Measurements from ENCODE around the gene GPBP1L1.

GPBP1L1 gene

DNA sequence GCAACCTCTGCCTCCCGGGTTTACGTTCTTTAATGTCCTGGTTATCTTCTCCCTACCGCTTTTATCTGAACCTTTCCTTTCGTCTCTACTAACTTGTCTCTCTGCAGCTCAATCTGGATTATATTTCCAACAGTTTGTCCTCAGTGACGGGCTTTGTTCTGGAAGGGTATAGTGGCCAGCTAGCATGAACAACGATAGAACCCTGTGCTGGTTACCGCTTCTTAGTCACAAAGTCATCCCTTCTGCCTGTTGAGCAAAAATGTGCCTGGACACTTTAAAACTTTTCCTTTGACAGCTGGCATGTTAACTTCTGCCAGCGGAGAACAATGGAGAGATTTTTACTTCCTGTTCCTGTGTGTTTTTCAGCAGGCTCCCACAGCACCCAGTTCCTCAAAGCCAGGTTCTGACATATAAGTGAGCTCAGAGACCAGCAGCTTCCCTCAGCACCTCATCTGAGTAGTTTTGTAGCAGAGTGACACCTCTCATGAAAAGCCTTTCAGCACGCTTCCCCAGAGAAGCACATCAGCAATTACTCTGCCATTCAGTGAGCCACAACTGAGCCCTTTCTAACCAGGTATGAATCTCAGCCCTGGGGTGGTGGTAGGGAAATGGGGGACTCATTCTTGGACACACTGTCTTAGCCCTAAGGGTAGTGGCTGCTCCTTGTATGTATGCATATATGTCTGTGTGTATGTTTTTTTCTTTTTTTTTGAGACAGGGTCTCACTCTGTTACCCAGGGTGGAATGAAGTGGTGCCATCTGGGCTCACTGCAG lies 38.9 kb downstream of the GPBP1L1 start:
- DNase-seq (ENCODE audit: extremely low read depth, low read depth) = no peak
- TF ChIP-seq CTCF (IDR thresholded peaks at IDR 0.05; ENCODE audit: low read depth, low read length) = no peak

- no peak for DNase-seq (ENCODE audit: extremely low read depth, low read depth)
- TF ChIP-seq CTCF (IDR thresholded peaks at IDR 0.05; ENCODE audit: low read depth, low read length) = no peak
Observed at GRCh38 chr1:45644661-45645060, 41.7 kb downstream of the GPBP1L1 start.

- DNase-seq (ENCODE audit: extremely low read depth, low read depth) = no peak
- TF ChIP-seq CTCF (IDR thresholded peaks at IDR 0.05; ENCODE audit: low read depth, low read length) = no peak
Observed at GRCh38 chr1:45643978-45644377, 42.4 kb downstream of the GPBP1L1 start.

DNA sequence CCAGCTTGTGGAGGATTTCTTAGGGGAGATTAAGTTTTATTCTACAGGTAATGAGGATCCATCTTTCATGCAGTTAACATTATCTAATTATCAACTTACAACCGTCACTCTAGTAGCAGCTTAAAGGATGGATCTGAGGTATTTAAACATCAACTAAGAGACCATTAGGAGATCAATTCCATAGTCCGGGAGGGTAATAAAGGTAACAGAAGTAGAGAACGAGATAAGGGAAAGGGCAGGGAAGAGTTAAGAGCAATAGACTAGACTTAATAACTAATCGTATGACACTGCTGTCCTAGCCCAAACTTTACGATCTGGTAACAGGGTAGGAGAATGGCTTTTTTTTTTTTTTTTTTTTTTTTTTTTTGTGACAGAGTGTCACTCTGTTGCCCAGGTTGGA lies 43.0 kb downstream of the GPBP1L1 start:
- no peak for TF ChIP-seq CTCF (IDR thresholded peaks at IDR 0.05; ENCODE audit: low read depth, low read length)
- DNase-seq (ENCODE audit: extremely low read depth, low read depth) = no peak

DNA sequence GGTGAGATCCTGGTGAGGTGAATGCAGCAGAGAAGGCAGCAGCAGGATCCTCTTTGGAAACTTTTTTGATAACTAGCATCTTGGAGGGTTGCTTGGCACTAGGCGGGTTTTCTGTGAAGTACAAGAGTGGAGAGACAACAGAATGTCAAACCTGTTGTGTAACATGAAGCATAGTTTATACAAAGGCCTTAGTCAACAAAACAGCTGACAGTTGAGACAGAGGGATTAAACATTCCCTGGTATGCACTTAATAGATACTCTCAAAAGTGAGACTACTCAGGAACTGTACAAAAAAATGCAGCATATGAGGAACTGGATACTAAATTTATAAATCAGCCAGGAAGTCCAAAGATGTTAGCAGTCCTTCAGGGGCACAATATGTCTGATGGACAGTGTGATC lies 46.0 kb downstream of the GPBP1L1 start:
- no peak for TF ChIP-seq CTCF (IDR thresholded peaks at IDR 0.05; ENCODE audit: low read depth, low read length)
- DNase-seq (ENCODE audit: extremely low read depth, low read depth) = no peak

DNA sequence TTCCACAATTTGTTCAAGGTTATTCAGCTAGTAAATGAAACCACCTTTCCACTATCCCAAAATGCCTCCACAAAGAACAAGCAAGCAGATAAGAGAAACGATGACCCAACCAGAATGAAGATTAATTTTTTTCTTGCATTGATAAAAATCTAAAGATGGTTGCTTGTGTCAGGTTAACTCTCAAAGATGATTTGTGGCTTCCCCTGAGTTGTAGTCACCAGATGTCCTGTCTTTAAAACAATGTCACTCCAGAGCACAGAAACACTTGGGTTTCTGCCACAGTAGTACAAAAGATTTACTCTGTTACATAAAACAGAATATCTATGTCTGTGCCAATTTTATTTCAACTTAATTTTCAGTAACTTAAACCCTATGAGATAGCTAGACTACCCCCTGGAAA lies 51.1 kb downstream of the GPBP1L1 start:
- no peak for TF ChIP-seq CTCF (IDR thresholded peaks at IDR 0.05; ENCODE audit: low read depth, low read length)
- no peak for DNase-seq (ENCODE audit: extremely low read depth, low read depth)

GRCh38 chr1:45630429-45630828 lies 55.9 kb downstream of the GPBP1L1 start:
- DNase-seq (ENCODE audit: extremely low read depth, low read depth) = no peak
- TF ChIP-seq CTCF (IDR thresholded peaks at IDR 0.05; ENCODE audit: low read depth, low read length) = no peak

Measured in AG09319 (cell line).